Activated B cell treated with CpG ODN at 0.5 μM for 24 hours (primary cell): Measurements from ENCODE around the gene RPA1. TPM values are rescaled to one million over a fixed set of nuclear protein-coding genes. Genes with fewer than 3 reads are reported as not detected.
A peak's percentile ranks its signal among the peaks of the same experiment; 100 is the strongest.
"Not testable (repeated sequence)": the region's sequence is repeated elsewhere in the genome, so short reads cannot be mapped to it uniquely, and the experiment has no call there.

Source experiments
- ATAC-seq: fragments of 200-7000 bp; cut with Tn5 transposase; one replicate; pipeline ENCODE4 v1.10.0; 2021; ENCODE audit warnings: low read depth, mild to moderate bottlenecking, moderate library complexity
- CTCF ChIA-PET: fragments of 350-600 bp; sonication (Branson Sonifier 250); formaldehyde crosslinking; loops from one replicate; lab custom pipeline; 2021; ENCODE audit warnings: antibody characterized with exemption; lab: Charles Lee
- POLR2A ChIA-PET: fragments of 350-600 bp; sonication (Branson Sonifier 250); formaldehyde crosslinking; loops from one replicate; lab custom pipeline; 2021; ENCODE audit warnings: antibody characterized with exemption; lab: Charles Lee
- DNase-seq: peaks from one replicate; pipeline ENCODE4 v3.0.0; 2022
- H3K27ac Mint-ChIP-seq: one replicate; pipeline ENCODE4 v1.8.0; 2020; ENCODE audit warnings: mixed read lengths
- H3K27me3 Mint-ChIP-seq: one replicate; pipeline ENCODE4 v1.8.0; 2021; ENCODE audit warnings: mixed read lengths
- H3K36me3 Mint-ChIP-seq: one replicate; pipeline ENCODE4 v1.8.0; 2021; ENCODE audit warnings: low read depth, mixed read lengths
- H3K4me1 Mint-ChIP-seq: one replicate; pipeline ENCODE4 v1.8.0; 2021; ENCODE audit warnings: mixed read lengths
- H3K4me3 Mint-ChIP-seq: one replicate; pipeline ENCODE4 v1.8.0; 2020; ENCODE audit warnings: mild to moderate bottlenecking, mixed read lengths
- H3K9me3 Mint-ChIP-seq: one replicate; pipeline ENCODE4 v1.8.0; 2020; ENCODE audit warnings: mixed read lengths
- intact Hi-C: fragments of 100-400 bp; cut with micrococcal nuclease; formaldehyde crosslinking; loops from one replicate; pipeline ENCODE4 v1.15.1; 2024
- total RNA-seq: library from RNA; stranded (reverse); gene quantifications from 2 replicates; pipeline ENCODE4 v1.2.3, GENCODE V29; 2022
- TF ChIP-seq, protein P1 (sequence below): fragments of 200-600 bp; IDR thresholded peaks from one replicate; pipeline ENCODE4 v1.8.0; 2022; ENCODE audit warnings: antibody characterized with exemption, mild to moderate bottlenecking

RPA1 gene
- total RNA-seq, 1 donor from 2014 or later, result 99.8 TPM

DNA sequence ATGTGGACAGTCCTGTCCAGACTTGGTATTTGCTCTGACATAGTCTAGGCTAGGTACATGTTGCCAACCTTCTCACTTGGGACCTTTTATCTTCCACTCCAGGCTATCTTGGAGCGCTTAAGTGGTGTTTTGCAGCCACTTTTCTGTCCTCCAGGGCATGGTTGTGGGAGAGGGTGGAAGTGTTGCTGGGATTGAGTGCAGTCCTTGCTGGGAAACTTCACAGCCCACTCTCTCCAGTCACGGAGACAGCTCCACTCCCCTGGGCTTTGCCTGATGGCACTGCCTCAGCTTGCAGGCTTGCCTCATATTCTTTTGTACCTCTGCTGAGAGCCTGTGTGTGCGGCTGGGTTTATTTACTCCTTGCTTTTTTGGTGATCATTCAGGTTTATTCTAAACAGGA is 17.4 kb downstream of the RPA1 start:
- Mint-ChIP-seq H3K4me1 (peaks cover 8% of the 10 kb centered on the region), H3K9me3 (no peaks in the 10 kb centered on the region), H3K27me3 (no peaks in the 10 kb centered on the region), H3K27ac (no peak overlapping the region), H3K4me3 (no peak overlapping the region), H3K36me3 (peaks cover 79% of the 10 kb centered on the region)
- DNase-seq, result no peak
- intact Hi-C loops, result no loop called here
- TF ChIP-seq, protein P1, sequence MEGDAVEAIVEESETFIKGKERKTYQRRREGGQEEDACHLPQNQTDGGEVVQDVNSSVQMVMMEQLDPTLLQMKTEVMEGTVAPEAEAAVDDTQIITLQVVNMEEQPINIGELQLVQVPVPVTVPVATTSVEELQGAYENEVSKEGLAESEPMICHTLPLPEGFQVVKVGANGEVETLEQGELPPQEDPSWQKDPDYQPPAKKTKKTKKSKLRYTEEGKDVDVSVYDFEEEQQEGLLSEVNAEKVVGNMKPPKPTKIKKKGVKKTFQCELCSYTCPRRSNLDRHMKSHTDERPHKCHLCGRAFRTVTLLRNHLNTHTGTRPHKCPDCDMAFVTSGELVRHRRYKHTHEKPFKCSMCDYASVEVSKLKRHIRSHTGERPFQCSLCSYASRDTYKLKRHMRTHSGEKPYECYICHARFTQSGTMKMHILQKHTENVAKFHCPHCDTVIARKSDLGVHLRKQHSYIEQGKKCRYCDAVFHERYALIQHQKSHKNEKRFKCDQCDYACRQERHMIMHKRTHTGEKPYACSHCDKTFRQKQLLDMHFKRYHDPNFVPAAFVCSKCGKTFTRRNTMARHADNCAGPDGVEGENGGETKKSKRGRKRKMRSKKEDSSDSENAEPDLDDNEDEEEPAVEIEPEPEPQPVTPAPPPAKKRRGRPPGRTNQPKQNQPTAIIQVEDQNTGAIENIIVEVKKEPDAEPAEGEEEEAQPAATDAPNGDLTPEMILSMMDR, result no peak
- ChIA-PET CTCF (no interaction called here), POLR2A (interaction anchor here (0.5 kb wide), 1 partner anchor 124 kb away, joined by 6 read pairs; no protein-coding TSS in a partner anchor)
- ATAC-seq, result no peak

DNA sequence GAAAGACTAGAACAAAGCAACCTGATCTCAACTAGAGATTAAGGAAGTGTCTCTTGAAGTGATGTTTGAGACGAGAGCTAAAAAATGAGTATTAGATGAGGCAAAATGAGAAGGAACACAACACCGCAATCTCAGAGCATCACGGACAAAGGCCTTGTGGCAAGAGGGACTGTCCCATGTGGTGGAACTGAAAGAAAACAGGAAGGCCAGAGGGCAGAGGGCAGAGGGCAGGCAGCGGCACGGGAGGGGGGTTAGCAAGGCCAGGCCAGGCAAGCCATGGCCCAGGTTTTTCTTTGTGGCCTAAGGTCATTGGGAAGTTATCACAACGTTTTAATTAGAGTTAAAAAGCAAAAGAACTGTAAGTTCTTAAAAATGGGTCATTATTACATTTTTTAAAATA is 22.5 kb downstream of the RPA1 start:
- H3K4me3 Mint-ChIP-seq, result no peak overlapping the region
- ATAC-seq, result no peak
- H3K9me3 Mint-ChIP-seq, result no peaks in the 10 kb centered on the region
- H3K36me3 Mint-ChIP-seq, result peaks cover 74% of the 10 kb centered on the region
- TF ChIP-seq, protein P1, result no peak
- POLR2A ChIA-PET, result no interaction called here
- intact Hi-C loops, result no loop called here
- H3K27ac Mint-ChIP-seq, result peak overlapping the region; percentile 55
- no peak for DNase-seq
- CTCF ChIA-PET, result no interaction called here
- H3K4me1 Mint-ChIP-seq, result peaks cover 10% of the 10 kb centered on the region
- no peaks in the 10 kb centered on the region for H3K27me3 Mint-ChIP-seq

DNA sequence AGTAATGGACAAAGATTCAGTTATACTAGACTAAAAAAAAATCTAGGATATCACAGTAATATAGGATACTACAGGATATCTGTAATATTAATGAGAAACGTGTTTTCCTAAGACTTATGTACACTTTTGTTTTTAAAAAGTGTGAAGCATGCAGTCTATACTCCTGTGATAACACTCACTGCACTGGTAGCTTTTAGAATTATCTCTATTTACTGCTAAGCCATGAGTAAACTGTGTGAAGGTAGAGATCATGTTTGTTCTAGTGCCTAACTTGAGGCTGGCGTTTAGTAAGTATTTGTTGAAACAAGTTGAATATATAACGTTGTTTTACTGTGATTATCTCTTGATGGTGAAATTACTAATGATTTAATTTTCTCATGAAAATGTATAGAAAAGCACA is 23.9 kb downstream of the RPA1 start:
- POLR2A ChIA-PET, result no interaction called here
- TF ChIP-seq, protein P1, result no peak
- intact Hi-C loops, result no loop called here
- Mint-ChIP-seq H3K9me3 (no peaks in the 10 kb centered on the region), H3K27me3 (no peaks in the 10 kb centered on the region), H3K4me1 (peaks cover 10% of the 10 kb centered on the region), H3K4me3 (no peak overlapping the region), H3K27ac (no peak overlapping the region), H3K36me3 (peaks cover 67% of the 10 kb centered on the region)
- no peak for ATAC-seq
- CTCF ChIA-PET, result no interaction called here
- DNase-seq, result no peak

DNA sequence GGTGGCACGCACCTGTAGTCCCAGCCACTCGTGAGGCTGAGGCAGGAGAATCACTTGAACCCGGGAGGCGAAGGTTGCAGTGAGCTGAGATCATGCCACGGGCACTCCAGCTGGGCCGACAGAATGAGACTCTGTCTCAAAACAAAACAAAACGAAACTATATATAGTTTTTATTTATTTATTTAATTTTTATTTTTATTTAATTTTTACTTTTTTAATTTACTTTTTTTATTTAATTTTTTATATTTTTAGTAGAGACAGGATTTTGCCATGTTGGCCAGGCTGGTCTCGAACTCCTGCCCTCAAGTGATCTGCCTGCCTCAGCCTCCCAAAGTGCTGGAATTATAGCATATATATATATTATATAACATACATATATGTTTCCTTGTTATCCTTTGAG is 26.7 kb downstream of the RPA1 start:
- H3K27ac Mint-ChIP-seq, DNase-seq, H3K4me3 Mint-ChIP-seq, POLR2A ChIA-PET, H3K9me3 Mint-ChIP-seq, H3K27me3 Mint-ChIP-seq, H3K4me1 Mint-ChIP-seq, ATAC-seq, intact Hi-C loops: not testable (repeated sequence)
- H3K36me3 Mint-ChIP-seq, result peaks cover 70% of the 10 kb centered on the region
- CTCF ChIA-PET, result interaction anchor here (1.0 kb wide), 1 partner anchor 9 kb away, joined by 3 read pairs; no protein-coding TSS in a partner anchor

DNA sequence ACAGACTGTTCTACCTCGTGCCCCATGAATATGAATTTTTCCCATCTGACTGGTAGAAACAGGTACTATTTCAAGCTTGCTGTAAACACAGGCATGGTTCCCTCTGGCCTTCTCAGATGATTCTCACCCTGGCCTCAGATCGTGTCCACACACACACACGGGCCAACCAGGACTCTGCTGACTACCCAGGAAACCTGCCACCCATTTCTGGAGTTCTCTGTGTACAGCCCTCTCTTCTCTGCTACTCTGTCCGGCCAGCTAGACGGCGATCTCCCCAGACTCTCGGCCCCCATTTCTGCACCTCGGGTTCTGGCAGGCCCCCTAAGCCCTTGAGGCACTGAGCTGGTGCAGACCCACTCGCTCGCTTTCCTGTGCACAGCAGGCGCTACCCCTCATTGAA is 31.2 kb downstream of the RPA1 start:
- no peak for DNase-seq
- Mint-ChIP-seq H3K27me3 (no peaks in the 10 kb centered on the region), H3K9me3 (no peaks in the 10 kb centered on the region), H3K36me3 (peaks cover 35% of the 10 kb centered on the region), H3K4me1 (no peaks in the 10 kb centered on the region), H3K27ac (no peak overlapping the region), H3K4me3 (no peak overlapping the region)
- CTCF ChIA-PET, result interaction anchor here (0.6 to 1.7 kb wide), 3 partner anchors 67 to 139 kb away, joined by 4 to 9 read pairs (median 6); no protein-coding TSS in a partner anchor
- ATAC-seq, result no peak
- intact Hi-C loops, result loop anchor here (10.0 kb wide), 1 partner anchor 296 kb away; the partner anchor contains the start of gene PITPNA
- POLR2A ChIA-PET, result no interaction called here
- TF ChIP-seq, protein P1, result no peak
